Stimulated activated naive CD4-positive, alpha-beta T cell (primary cell): ENCODE results near the gene URM1.

Source experiments
- DNase-seq, 6 experiments: peaks; one replicate each; lab custom pipeline; 2025; lab: John Stamatoyannopoulos, UW

The URM1 gene

DNA sequence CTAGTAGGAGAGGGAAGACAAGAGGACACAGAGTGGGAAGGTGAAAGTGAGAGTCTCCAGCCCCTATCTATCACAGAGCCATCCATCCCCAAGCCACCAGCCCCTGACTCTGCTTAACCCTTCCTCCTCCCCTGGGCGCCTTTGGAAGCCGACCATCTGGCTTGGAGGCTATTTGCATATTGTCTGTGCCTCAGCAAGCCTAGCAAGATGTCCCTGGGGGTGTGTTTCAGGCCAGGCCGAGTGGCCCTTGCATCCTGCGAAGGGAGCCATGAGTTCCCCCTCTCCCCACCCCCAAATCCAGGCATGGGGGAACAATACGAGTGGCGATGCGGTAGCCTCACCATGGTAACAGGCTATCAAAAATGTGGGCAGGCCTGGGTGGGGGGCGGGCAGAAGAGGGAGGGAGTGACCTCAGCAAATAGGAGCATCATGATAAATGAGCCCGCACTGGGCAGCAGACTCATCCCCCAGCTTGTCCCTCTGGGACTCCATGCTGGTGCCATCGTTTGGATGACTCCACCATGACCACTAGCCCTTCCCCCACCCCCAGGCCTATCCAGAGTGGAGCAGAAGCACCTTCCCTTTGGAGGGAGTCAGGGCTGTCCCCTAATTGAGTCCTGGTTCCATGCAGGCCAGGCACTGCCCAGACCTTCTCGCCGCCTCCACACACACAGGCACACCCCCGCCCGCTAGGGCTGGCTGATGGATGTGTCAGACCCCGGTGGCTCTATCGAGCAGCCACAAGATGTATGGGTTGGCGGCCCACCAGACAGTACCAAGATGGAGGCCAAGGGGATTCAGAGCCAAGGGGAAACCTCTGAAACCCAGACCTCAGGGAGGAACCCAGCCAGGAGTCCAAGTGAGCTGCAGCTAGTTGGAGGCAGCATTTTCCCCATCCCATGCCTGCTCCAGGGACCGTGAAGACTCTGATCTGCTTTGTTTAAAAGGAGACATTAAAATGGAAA, 14.6 kb downstream of the URM1 start:
- DNase-seq, result no peak

DNA sequence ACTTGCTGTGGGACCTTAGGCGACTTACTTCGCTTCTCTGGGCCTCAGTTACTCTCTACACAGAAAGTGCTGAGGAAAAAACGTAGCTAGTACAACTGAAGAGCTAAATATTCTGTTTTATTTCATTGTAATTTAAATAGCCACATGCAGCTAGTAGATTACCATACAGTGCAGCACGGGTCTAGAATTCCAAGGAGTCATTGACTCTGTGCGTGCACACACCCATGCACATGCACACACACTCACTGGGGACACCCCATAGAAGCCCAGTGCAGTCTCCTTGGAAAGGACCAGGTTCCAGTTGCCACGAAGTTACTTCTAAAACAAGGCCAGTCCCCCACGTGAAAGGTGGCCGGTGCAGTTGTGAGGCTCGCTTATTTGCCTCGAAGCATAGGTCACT, 17.0 kb downstream of the URM1 start:
- DNase-seq, result no peak

DNA sequence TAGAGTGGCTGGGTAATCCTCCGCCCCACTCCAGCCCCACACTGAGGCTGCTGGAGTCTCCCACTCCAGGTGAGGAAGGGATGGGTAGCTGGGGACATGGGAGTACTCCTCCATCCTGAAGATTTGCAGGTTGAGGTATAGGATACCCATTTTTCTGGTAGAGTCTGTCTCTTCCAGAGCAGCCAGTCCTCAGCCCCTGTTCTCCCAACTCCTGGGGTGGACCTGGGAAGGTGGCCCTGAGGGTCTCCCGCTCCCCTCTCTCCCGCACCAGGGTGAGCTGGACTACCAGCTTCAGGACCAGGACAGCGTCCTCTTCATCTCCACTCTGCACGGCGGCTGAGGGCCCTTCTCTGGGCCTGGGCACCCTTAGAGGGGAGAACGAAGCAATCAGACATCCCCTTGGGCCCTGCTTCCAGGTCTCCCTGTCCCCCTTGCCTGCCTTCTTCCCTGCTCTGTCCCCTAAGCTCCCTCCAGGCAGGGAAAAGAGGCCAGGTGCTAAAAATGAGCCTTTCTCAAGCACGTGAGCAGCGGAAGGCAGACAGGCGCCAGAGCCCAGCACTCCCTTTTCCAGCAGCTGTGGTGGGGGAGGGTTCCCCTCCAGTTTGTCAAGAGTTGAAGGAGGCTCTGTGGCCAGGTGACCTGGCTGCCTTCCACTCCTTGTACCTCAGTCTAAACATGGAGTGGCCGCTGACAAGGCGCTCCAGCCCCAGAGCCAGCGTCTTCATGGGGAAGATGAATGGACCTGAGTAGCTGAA, 18.4 kb downstream of the URM1 start:
- no peak for DNase-seq

DNA sequence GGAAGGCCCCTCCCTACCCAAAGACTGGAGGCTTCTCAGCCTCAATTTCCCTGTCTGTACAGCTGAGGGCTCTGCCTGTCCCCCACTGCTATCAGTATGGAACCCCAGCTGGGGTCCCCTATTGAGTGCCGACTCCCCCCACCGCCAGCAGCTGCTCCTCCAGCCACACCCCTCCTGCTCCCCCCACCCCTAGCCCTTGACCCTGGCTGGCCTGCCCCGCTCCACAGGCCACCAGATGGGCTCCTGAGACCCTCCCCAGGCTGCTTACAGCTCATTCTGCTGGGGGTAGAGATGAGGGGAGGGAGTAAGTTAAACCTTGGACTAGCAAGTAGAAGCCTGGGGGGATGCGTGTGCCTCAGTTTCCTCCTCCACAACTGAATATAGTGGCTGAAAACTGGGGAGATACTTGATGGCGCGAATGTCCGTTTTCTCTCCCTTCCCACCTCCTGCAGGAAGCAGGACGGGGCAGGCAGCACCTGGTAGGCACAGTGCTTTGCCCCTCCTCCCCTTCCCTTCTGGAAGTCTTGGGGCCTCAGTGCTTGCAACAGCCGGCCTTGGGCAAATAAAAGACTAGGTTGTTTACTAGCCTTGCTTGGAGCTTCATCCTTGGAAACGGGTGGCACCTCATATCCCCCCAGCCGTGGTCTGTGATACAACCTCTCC, 19.1 kb downstream of the URM1 start:
- no peak for DNase-seq

DNA sequence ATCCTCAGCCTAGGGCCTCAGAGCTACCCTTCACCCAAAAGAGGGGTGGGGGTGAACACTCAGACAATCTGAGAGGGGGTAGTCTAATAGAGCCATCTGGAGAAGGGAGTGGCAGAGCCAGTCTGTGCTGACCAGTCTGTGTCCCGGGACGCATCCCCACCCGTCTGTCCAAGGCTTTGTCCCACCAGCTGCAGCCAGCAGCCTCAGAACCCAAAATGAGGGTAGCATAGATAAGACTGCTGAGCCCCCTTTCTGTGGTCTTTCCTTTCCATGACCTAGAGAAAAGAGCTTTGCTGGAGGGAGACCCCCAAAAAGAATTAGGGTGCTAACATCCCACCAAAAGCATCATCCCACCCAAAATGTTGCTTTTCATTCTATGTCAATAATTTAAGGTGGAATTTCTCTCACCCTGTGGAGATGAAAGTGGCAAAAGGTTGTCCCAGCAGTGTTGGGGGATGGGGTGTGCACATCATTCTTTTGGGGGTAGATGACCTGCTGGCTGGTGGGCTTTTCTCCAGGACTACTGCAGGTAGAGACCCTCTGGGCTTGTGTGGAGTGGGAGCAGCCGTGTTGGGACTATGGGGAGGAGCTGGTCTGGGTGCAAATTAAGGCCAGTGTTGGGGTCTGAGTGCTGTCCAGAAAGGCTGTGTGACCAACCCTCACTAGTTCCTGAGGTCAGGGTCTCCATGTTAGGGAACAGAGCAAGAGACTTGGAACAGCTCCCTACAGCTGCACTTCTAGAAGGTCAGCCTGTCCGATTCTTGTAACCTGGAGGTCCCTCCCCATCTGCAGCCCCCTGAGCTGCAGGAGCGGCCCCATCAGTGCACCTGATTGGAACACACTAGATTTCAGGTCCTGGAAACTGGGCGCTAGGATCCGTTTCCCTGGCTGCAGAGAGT, 19.9 kb downstream of the URM1 start:
- no peak for DNase-seq

DNA sequence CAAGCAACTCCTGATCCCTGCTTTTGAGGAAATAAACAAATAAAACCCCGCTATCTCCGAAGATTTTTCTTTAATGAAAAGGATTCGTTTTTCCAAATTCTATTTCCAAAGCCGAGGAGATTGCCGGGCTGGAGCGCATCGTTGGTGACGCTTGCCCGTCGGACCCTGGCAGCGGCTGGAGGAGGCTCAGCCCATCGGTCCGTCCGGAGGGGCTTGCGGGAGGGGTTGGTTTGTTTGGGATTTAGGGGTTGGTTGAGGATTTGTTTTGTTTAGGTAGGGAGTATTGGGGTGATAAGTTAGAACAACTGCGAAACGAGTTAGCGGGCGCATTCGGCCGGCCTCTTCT, 20.8 kb downstream of the URM1 start:
- DNase-seq, result no peak

DNA sequence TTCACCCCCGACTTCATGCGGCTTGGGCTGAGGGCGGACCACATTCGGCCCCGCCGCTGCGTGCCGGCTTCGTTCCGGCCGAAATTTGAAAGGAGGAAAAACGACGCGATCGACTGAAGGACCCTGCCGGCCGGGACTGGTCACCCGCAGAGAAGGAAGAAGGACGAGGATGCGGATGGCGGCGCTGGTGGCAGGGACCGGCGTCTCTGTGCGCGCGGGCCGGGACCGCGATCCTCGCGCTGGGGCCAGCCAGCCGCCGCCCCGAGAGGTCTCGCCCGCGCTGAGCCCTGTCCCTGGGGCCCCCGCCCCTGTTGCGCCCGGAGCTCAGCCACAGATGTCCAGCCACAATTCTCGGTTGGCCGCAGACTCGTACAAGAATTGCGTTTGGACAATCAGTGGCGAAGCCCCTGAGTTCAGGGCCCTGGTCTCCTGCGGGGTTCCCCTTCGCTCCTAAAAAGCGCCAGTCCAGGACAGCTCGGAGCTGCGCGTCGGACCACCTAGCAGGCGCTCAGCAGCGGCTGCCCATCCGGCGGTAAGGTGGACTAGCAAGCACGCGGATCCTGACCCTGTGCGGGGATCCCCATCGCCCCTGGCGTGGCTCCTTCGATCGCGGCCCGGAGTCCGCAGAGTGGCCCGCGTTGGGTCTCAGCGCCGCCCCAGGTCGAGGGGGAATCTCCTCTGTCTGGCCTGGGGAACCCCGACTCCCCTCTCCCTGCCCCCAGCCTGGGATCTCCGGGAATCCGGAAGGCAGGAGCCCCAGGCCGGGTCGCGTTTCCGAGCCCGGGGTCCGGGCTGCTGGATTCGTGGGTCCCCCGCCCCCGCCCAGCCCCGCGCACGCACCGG, 21.3 kb downstream of the URM1 start:
- no peak for DNase-seq

DNA sequence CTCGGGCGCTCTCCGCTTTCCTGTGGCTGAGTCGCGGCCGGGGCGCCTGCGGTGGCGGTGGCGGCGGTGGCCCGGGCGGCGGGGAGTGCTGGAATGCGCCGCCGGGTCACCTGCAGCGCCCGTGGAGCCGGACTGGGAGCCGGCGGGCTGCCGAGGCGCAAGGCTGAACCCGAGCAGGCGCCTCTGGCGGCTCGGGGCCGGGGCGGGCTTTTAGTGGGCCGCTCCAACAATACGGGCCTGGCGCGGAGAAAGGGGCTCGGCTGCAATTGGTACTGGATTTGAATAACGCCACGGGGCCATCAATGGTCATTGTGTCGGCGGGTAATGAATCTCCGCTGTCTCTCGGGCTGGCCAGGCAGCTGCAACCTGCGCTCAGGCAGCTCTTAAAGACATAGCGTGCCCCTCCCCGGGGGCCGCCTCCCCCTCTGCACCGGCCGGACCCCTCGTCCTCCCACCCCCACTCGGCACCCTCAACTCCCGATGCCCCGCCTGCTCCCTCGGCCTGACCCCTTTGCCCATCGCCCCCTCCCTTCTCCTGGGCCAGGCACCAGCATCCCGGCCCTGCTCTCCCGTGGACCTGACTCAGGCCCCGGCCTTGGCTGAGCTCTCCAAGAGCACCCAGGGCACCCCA, 22.1 kb downstream of the URM1 start:
- DNase-seq, result no peak

DNA sequence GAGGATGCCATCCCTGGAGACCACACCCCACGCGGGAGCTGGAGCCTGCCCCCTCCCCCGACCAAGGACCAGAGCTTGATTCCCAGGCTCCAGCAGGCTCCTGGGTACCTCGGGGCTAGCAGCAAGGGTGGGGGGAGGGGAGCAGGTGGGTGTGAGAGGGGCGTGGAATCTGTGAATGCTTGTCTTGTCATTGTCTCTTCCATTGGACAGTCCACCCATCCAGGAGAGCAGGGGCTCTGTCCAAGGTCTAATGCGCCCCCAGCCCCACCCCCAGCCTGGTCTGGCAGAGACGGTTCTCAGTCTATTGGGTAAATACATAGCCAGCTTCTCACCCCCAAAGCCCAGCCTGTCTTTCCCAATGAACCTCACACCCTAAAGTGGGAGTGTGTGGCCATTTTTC, 22.8 kb downstream of the URM1 start:
- no peak for DNase-seq

DNA sequence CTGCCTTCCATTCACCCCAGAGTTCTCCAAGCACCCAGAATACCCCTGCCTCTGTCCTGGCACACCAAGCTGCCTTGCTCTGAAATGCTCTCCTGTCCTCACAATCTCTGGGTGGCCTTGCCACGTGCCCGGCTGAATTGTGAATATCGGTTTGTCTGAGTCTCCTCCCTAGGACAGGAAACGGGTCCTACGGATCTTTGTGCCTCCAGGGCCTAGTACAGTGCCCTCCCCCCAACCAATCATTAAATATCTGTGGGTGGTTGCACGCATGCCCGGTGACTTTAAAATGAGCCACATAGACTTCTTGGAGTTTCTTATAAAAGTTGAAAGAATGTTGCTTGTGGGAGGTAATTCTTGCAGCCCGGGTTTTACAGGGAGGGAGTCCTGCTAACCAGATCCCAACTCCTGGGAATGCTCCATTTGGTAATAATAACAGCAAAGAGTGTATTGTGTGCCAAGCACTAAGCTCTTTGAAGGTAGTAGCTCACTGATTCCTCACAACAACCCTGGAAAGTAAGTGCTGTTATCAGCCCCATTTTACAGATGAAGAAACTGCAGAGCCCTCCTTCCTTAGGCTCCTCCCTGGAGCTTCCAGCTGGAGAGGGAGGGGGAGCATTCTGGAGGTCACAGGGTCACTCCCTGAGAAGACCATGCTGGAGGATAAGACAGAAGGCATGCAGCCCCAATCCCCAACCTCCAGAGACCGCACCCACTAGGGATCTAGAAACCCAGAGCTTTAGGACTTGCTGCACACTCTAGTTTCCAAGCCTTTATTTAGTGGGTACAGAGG, 23.4 kb downstream of the URM1 start:
- no peak for DNase-seq

DNA sequence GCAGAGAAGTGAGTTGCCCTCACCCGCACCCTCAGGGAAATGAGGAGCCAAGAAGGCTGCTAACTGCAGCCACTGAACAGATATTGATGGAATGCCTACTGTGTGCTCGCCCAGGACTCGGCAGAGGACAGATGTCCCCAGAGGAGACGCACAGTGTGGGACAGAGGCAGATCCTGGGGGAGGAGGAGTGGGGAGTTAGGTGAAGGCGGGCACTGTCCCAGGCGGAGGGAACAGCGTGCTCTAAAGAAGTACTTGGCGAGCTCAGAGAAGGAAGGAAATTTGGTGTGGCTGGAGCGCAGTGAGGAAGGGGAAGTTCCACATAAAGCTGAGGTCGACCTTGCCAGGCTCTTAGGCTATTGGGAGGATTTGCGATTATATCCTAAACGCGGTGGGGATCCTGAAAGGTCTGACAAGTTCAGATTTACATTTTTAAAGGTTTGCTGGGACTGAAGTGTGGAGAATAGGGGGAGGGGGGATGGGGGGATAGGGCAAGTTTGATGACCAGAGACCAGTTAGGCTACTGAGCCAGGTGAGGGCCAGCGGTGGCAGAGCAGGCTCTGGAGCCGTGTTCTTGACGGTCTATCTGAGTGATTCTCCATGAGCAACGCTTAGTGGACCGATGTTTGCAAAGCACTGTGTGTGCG, 25.9 kb downstream of the URM1 start:
- DNase-seq, result no peak

DNA sequence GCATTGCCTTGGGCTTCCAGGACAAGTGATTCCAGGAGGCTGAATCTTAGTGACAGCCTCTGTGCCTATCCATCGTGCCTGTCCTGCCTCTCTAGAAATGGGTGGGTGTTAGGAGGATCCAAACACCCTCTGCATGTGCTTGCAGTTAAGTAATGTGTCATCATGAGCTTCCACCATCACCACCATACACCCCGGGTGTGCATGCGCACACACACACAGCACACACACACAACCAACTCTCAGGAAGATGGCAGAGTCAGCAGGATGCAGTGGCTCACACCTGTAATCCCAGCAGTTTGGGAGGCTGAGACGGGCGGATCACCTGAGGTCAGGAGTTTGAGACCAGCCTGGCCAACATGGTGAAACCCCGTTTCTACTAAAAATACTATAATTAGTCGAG, 26.7 kb downstream of the URM1 start:
- no peak for DNase-seq

DNA sequence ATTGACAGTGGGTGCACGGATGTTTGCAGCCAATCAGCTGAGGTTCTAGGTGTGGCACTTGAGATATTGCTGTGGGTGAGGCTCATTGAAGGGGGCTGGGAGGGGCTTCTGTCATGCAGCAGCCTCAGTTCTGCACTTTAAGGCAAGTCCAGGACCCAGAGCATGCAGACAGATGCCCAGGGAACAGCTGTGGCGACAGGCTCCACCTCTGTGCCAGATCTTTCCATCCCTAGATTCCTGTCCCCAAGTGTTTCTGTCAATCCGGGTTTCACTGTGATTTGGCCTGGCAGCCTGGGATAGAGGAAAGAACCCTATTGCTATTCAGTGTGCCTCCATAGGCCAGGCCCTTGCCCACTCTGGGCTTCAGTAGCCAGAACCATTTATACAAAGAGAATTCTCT, 28.7 kb downstream of the URM1 start:
- no peak for DNase-seq

DNA sequence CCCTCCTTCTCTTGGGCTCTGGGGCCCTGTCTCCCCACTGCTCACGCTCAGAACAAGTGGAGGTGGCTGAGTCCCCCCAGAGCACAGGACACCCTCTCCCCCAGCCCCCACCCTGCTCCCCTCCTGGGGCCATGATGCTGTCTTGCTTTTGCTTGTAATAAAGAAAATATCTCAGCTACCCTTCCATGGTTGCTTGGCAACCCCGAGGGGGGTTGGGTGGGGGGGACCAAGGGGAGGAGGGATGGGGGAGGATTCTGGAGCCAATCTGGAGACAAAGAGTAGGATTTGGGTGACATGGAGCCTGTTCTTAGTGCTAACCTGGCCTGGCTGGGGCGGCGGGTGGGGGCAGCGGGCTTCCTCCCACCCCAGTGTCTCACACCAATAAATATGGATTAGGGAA, 33.4 kb downstream of the URM1 start:
- DNase-seq, result no peak

DNA sequence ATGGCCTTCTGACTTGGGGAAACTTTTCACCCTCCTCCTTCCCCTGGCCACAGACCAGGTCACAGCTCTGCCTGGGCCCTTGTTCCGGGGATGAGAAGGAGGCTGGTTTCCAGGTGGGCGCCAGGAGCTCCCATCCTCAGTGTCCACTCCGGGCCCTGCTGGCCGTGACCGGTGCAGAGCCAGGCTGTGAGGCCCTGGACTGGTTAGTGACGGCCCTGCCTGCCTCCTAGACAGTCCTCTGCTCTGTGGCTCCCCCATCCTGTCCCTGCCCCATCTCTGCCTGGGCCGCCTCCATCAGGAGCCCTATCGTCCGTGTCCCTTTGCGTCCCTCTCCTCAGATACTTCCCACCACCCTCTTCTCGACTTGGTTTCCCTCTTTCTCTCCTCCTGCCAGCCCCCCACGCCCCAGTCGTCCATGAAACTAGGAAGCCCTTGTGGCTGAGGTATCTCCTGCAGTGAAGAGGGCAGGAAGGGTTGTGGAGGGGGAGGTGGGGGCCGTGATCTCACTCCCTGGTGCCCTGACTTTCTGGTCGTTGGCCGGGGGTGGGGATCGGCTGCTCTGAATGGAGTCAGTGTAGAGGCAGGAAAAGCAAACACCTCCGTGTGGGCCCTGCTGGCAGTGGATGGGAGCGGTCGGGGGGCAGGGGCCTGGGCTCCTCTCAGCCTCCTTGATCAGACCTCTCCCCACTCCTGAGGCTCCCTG, 34.1 kb downstream of the URM1 start:
- DNase-seq, result no peak

DNA sequence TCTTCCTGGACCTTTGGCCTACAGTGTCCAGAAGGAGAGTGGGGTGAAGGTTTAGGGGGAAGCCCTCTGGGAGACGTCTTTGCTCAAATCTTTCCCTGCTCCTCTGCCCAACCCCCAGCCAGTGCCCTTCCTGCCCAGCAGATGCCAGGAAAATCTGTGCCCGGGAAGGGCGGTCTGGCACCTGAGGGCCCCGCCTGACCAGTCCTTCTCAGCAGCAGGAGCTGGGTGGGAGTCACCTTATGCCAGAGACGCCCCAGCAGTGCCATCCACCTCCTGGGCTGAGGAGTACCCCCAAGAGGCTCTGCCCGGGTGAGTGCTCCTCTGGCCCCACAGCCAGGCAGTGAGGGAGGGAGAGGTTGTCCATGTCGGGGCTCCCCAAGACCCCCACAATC, 34.6 kb downstream of the URM1 start:
- DNase-seq, result no peak

DNA sequence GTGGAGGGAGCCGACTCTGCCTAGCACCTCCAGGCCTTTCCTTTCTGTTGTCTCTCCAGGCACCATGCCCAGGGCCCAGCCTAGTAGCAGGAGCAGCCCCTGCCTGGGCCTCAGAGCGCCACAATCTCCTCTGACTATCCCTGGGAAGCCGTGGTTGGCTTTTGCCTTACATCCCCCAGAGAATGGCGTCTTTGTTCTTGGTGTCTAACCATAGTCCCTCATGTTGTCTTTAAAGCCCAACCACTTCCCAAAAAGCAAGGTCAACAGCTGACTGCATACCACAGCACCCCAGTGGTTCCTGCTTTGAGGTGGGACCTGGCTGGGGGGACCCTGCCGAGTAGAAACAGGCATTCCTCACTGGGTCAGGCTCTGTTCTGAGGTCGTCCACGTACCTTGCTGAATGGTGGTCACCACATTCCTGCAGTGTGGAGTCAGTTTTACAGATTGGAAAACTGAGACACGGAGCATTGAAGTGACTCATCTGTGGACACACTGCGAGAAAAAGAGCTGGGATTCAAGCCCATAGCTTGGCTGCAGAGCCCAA, 35.7 kb downstream of the URM1 start:
- DNase-seq, result no peak

DNA sequence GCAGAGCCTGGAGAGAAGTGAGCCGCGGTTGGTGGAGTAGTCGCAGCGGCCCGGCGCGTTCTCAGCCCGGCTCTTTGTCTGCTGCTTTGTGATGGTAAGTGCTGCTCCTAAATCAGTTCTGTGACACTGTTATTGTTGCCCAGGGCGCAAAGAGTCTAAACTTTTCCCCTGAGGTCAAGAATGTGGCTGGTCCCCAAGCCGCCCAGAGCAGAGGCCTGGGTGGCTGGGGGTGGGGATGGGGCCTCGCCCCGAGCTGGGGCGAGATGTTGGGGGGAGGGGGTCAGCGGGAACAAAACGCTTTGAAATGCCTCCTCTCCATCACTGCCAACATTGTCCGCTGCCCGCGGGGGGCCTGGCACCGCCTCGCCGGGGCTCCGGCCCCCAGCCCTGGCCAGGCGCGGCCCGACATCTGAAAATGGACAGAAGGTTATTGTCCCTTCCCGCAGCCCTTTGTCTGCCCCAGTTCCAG, 37.8 kb downstream of the URM1 start:
- DNase-seq, result no peak
